OCI-M1 (cell line): ENCODE results near the gene ABCC8.
A peak's percentile ranks its signal among the peaks of the same experiment; 100 is the strongest.
"Not testable (repeated sequence)": the region's sequence is repeated elsewhere in the genome, so short reads cannot be mapped to it uniquely, and the experiment has no call there.

Experiments
- DNase-seq: peaks from one replicate; lab custom pipeline; 2025; lab: John Stamatoyannopoulos, UW

The ABCC8 gene

GRCh38 chr11:17428925-17429324 is 47.7 kb downstream of the ABCC8 start:
- no peak for DNase-seq

GRCh38 chr11:17428261-17428660 is 48.4 kb downstream of the ABCC8 start:
- DNase-seq, result no peak

- DNase-seq, result not testable (repeated sequence)
These were observed 50.4 kb downstream of the ABCC8 start for GRCh38 chr11:17426233-17426632.

- no peak for DNase-seq
These were observed 52.9 kb downstream of the ABCC8 start for GRCh38 chr11:17423533-17424310.

GRCh38 chr11:17421781-17422180 is 54.9 kb downstream of the ABCC8 start:
- no peak for DNase-seq

GRCh38 chr11:17418444-17419081 is 58.1 kb downstream of the ABCC8 start:
- no peak for DNase-seq

- DNase-seq, result no peak
These were observed 60.2 kb downstream of the ABCC8 start for GRCh38 chr11:17416492-17416891.

GRCh38 chr11:17415523-17416104 is 61.0 kb downstream of the ABCC8 start:
- DNase-seq, result no peak

- no peak for DNase-seq
These were observed 61.7 kb downstream of the ABCC8 start for GRCh38 chr11:17414992-17415391.

GRCh38 chr11:17414317-17414737 is 62.3 kb downstream of the ABCC8 start:
- no peak for DNase-seq

- DNase-seq, result no peak
These were observed 63.0 kb downstream of the ABCC8 start for GRCh38 chr11:17413414-17414316.

GRCh38 chr11:17412488-17413180 is 64.0 kb downstream of the ABCC8 start:
- DNase-seq, result no peak

- no peak for DNase-seq
These were observed 65.2 kb downstream of the ABCC8 start for GRCh38 chr11:17411418-17411817.

GRCh38 chr11:17410606-17411379 is 65.9 kb downstream of the ABCC8 start:
- DNase-seq, result no peak

- DNase-seq, result no peak
These were observed 68.0 kb downstream of the ABCC8 start for GRCh38 chr11:17408641-17409040.

- DNase-seq, result no peak
These were observed 68.6 kb downstream of the ABCC8 start for GRCh38 chr11:17408026-17408425.

GRCh38 chr11:17407575-17407974 is 69.1 kb downstream of the ABCC8 start:
- peak; percentile 24 for DNase-seq

- no peak for DNase-seq
These were observed 69.9 kb downstream of the ABCC8 start for GRCh38 chr11:17406818-17407149.

- DNase-seq, result no peak
These were observed 70.4 kb downstream of the ABCC8 start for GRCh38 chr11:17406082-17406817.
